ENCODE results near the gene CETN2. TPM values are rescaled to one million over a fixed set of nuclear protein-coding genes. Genes with fewer than 3 reads are reported as not detected.

CETN2 gene
- total RNA-seq, 1 donor from 2014 or later = 31.1 TPM

DNA sequence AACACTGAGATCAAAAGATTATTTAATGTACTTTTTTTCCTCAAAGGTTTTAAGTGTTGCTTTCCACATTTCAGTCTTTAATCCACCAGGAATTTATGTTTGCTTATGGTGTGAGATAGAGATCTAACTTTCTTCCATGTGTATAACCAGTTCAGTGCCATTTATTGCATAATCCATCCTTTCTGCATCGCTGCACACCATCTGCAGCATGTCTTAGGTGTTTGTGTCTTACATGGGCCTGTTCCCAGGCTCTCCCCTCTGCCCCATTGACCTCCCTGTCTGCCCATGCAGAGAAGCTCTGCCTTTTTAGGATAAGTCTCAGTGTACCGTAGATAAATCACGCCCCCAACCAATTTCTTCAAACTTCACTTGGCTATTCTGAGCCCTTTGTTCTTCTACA, 30.6 kb upstream of the CETN2 start:
- peaks cover 22% of the 10 kb centered on the region for H3K9me3 Mint-ChIP-seq
- H3K4me3 Mint-ChIP-seq = no peak overlapping the region
- peaks cover 17% of the 10 kb centered on the region for H3K36me3 Mint-ChIP-seq
- H3K27ac Mint-ChIP-seq = no peak overlapping the region
- no peaks in the 10 kb centered on the region for H3K4me1 Mint-ChIP-seq
- DNase-seq (ENCODE audit: low spot score in 2 of 2, unreplicated experiment in 2 of 2) = no peak
- TF ChIP-seq, protein P1, sequence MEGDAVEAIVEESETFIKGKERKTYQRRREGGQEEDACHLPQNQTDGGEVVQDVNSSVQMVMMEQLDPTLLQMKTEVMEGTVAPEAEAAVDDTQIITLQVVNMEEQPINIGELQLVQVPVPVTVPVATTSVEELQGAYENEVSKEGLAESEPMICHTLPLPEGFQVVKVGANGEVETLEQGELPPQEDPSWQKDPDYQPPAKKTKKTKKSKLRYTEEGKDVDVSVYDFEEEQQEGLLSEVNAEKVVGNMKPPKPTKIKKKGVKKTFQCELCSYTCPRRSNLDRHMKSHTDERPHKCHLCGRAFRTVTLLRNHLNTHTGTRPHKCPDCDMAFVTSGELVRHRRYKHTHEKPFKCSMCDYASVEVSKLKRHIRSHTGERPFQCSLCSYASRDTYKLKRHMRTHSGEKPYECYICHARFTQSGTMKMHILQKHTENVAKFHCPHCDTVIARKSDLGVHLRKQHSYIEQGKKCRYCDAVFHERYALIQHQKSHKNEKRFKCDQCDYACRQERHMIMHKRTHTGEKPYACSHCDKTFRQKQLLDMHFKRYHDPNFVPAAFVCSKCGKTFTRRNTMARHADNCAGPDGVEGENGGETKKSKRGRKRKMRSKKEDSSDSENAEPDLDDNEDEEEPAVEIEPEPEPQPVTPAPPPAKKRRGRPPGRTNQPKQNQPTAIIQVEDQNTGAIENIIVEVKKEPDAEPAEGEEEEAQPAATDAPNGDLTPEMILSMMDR (IDR thresholded peaks at IDR 0.05; ENCODE audit: unreplicated experiment) = no peak
- H3K27me3 Mint-ChIP-seq (ENCODE audit: low read depth) = no peaks in the 10 kb centered on the region

DNA sequence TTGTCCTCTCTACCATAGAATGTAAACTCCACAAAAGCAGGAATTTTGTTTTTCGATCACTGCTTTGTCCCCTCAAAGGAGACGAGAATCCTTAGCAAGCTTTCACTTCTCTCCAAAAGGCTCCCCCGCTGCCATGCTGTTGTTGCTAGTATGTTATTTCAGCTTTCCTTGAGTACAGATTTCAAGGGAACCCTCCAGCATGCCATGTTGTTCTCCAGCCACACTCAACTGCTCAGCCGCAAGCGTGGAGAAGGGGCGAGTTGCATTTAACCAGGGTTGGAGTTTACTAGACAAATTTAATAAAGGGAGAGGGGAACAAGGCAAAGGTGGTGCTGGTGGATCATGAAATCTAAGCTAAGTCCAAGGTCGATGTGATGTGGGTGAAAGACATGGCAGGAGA, 23.4 kb upstream of the CETN2 start:
- H3K4me1 Mint-ChIP-seq = no peaks in the 10 kb centered on the region
- H3K27me3 Mint-ChIP-seq (ENCODE audit: low read depth) = no peaks in the 10 kb centered on the region
- peaks cover 34% of the 10 kb centered on the region for H3K9me3 Mint-ChIP-seq
- peaks cover 33% of the 10 kb centered on the region for H3K36me3 Mint-ChIP-seq
- TF ChIP-seq, protein P1 (IDR thresholded peaks at IDR 0.05; ENCODE audit: unreplicated experiment) = no peak
- no peak overlapping the region for H3K27ac Mint-ChIP-seq
- DNase-seq (ENCODE audit: low spot score in 2 of 2, unreplicated experiment in 2 of 2) = no peak
- H3K4me3 Mint-ChIP-seq = no peak overlapping the region

DNA sequence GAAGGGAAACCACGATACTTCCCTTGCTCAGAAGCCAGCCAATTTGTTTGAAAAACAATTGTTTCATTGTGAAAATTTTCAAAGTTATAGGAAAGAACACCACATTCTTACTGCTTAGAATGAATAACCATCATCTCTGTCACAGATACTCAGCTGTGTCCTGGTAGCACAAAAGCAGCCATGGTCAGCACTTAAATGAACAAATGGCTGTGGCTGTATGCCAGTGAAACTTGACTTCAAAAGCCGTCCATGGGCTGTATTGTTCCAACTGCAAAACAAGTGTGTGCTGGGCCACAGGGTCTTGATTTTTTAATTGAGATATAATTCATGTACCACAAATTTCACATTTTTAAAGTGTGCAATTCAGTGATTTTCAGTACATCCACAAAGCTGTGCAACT, 19.9 kb upstream of the CETN2 start:
- H3K4me3 Mint-ChIP-seq = no peak overlapping the region
- H3K27ac Mint-ChIP-seq = no peak overlapping the region

DNA sequence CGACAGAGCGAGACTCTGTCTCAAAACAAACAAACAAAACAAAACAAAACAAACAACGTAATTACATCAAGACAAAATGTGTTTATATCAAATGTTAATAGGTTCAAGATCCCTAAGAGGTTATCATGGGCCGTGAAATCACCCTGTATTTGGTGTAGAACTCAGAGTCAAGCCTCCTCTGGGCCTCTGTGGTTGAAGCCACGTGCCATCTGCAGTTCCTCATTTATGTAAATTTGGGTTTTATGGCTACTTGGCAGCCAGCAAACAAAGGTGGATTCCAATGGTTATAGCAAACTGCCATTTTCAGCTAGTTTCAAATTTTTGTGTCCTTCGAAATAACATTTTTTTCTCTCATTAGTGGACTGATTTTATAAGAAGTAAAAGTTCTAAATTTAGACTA, 16.7 kb upstream of the CETN2 start:
- Mint-ChIP-seq H3K9me3 (peaks cover 14% of the 10 kb centered on the region), H3K4me3 (no peak overlapping the region), H3K36me3 (peaks cover 17% of the 10 kb centered on the region), H3K4me1 (no peaks in the 10 kb centered on the region), H3K27me3 (ENCODE audit: low read depth) (no peaks in the 10 kb centered on the region), H3K27ac (no peak overlapping the region)
- TF ChIP-seq, protein P1 (IDR thresholded peaks at IDR 0.05; ENCODE audit: unreplicated experiment) = no peak
- no peak for DNase-seq (ENCODE audit: low spot score in 2 of 2, unreplicated experiment in 2 of 2)

More for the DNA sequence above, 19.9 kb upstream of the CETN2 start:
- H3K36me3 Mint-ChIP-seq = peaks cover 31% of the 10 kb centered on the region
- DNase-seq (ENCODE audit: low spot score in 2 of 2, unreplicated experiment in 2 of 2) = no peak
- TF ChIP-seq, protein P1 (IDR thresholded peaks at IDR 0.05; ENCODE audit: unreplicated experiment) = no peak
- peaks cover 26% of the 10 kb centered on the region for H3K9me3 Mint-ChIP-seq
- H3K4me1 Mint-ChIP-seq = no peaks in the 10 kb centered on the region
- no peaks in the 10 kb centered on the region for H3K27me3 Mint-ChIP-seq (ENCODE audit: low read depth)

DNA sequence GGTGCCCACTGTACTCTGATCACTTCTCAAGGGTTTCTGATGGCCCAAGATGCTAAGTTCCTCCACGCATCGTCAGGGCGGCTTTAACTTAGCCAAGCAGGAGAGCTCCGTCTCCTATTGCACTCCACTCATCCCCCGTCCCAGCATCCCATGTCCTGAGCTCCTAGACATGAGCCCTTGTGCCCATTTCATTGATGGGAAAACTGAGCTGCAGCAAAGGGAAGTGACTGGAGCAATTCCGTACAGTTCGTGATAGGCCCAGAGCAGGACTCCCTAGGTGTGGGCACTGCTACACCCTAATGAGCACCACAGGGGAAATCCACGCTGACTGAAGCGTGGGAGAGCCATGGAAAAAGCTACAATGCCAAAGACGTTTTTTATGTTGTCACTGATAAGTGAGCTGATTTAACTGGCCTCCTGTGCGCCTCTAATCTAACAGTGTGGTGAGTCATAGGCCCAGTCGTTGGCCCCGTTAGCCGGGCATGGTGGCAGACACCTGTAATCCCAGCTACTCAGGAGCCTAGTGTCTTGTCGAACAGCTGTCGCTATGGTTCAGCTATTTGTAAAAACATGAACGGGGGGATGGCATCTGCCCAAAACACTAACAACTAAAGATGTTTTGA, 15.2 kb upstream of the CETN2 start:
- H3K27ac Mint-ChIP-seq = no peak overlapping the region
- DNase-seq (ENCODE audit: low spot score in 2 of 2, unreplicated experiment in 2 of 2) = no peak
- peaks cover 7% of the 10 kb centered on the region for H3K36me3 Mint-ChIP-seq
- H3K27me3 Mint-ChIP-seq (ENCODE audit: low read depth) = no peaks in the 10 kb centered on the region
- TF ChIP-seq, protein P1 (IDR thresholded peaks at IDR 0.05; ENCODE audit: unreplicated experiment) = no peak
- no peaks in the 10 kb centered on the region for H3K4me1 Mint-ChIP-seq
- H3K9me3 Mint-ChIP-seq = peaks cover 11% of the 10 kb centered on the region
- H3K4me3 Mint-ChIP-seq = no peak overlapping the region

DNA sequence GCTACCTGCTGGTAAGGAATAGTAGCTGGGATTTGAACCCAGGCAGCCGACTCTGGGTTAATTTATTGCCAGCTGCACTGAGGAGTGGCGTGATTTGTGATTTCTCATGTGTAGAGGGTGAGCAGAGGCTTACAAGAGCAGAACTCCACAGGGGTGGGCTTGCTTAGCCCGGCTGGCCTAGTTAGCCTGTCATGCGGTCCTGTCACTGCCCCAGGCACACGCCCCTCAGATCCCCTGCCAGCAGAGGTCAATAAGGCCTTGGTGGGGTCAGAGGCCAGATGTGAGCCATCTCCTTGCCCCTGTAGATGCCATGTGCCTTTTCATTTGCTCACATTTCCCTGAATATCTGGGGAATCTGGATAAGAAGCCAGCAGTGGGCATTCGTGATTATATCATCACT, 13.7 kb upstream of the CETN2 start:
- H3K4me3 Mint-ChIP-seq = no peak overlapping the region
- H3K36me3 Mint-ChIP-seq = peaks cover 8% of the 10 kb centered on the region
- no peak for DNase-seq (ENCODE audit: low spot score in 2 of 2, unreplicated experiment in 2 of 2)
- H3K4me1 Mint-ChIP-seq = no peaks in the 10 kb centered on the region
- no peaks in the 10 kb centered on the region for H3K27me3 Mint-ChIP-seq (ENCODE audit: low read depth)
- H3K27ac Mint-ChIP-seq = no peak overlapping the region
- TF ChIP-seq, protein P1 (IDR thresholded peaks at IDR 0.05; ENCODE audit: unreplicated experiment) = no peak
- H3K9me3 Mint-ChIP-seq = peaks cover 14% of the 10 kb centered on the region

Measured in mesothelial cell of epicardium (in vitro differentiated cells).